BLaER1 (cell line): ENCODE results near the gene GPBP1L1.

Experiments used
- H3K27ac ChIP-seq: shearing (Covaris generic); formaldehyde crosslinking; 2 replicates; pipeline ENCODE4 v1.8.1; 2022
- H3K27me3 ChIP-seq: shearing (Covaris generic); formaldehyde crosslinking; 2 replicates; pipeline ENCODE4 v1.8.1; 2022
- H3K36me3 ChIP-seq: shearing (Covaris generic); formaldehyde crosslinking; 2 replicates; pipeline ENCODE4 v1.8.1; 2022
- H3K4me1 ChIP-seq: shearing (Covaris generic); formaldehyde crosslinking; 2 replicates; pipeline ENCODE4 v1.8.1; 2022
- H3K4me2 ChIP-seq: shearing (Covaris generic); formaldehyde crosslinking; 2 replicates; pipeline ENCODE4 v1.8.1; 2022
- H3K4me3 ChIP-seq: shearing (Covaris generic); formaldehyde crosslinking; 2 replicates; pipeline ENCODE4 v1.8.1; 2022
- H3K9ac ChIP-seq: shearing (Covaris generic); formaldehyde crosslinking; 2 replicates; pipeline ENCODE4 v1.8.1; 2022
- H3K9me3 ChIP-seq: shearing (Covaris generic); formaldehyde crosslinking; 2 replicates; pipeline ENCODE4 v1.8.1; 2022
- H4K20me1 ChIP-seq: shearing (Covaris generic); formaldehyde crosslinking; 2 replicates; pipeline ENCODE4 v1.8.1; 2022
- Cebpa-rat ChIP-seq: shearing (Covaris generic); IDR thresholded peaks from 2 replicates; pipeline ENCODE4 v1.8.1; 2022

The GPBP1L1 gene

GRCh38 chr1:45621501-45621836, 64.9 kb downstream of the GPBP1L1 start:
- Histone ChIP-seq H3K4me1 (no peaks in the 10 kb centered on the region), H3K4me2 (no peak overlapping the region), H3K36me3 (peaks cover 91% of the 10 kb centered on the region), H3K9me3 (no peaks in the 10 kb centered on the region), H3K4me3 (no peak overlapping the region), H3K27ac (no peak overlapping the region), H4K20me1 (peaks cover 60% of the 10 kb centered on the region), H3K9ac (no peak overlapping the region), H3K27me3 (no peaks in the 10 kb centered on the region)
- TF ChIP-seq Cebpa-rat = no peak

- no peak overlapping the region for H3K4me3 ChIP-seq
- H3K27me3 ChIP-seq = no peaks in the 10 kb centered on the region
- H4K20me1 ChIP-seq = peaks cover 65% of the 10 kb centered on the region
- peaks cover 91% of the 10 kb centered on the region for H3K36me3 ChIP-seq
- H3K9ac ChIP-seq = no peak overlapping the region
- no peak overlapping the region for H3K27ac ChIP-seq
- H3K4me1 ChIP-seq = no peaks in the 10 kb centered on the region; the same call in 1 of the 2 replicates
- TF ChIP-seq Cebpa-rat = no peak
- H3K4me2 ChIP-seq = no peak overlapping the region
- no peaks in the 10 kb centered on the region for H3K9me3 ChIP-seq
Observed at GRCh38 chr1:45620588-45621500, 65.5 kb downstream of the GPBP1L1 start.

- peaks cover 91% of the 10 kb centered on the region for H3K36me3 ChIP-seq
- TF ChIP-seq Cebpa-rat = no peak
- H3K4me3 ChIP-seq = no peak overlapping the region
Observed at GRCh38 chr1:45619149-45619921, 67.0 kb downstream of the GPBP1L1 start.

GRCh38 chr1:45617618-45618017, 68.7 kb downstream of the GPBP1L1 start:
- Histone ChIP-seq H3K9ac (no peak overlapping the region), H3K9me3 (no peaks in the 10 kb centered on the region), H4K20me1 (peaks cover 88% of the 10 kb centered on the region), H3K27me3 (no peaks in the 10 kb centered on the region), H3K4me2 (no peak overlapping the region), H3K4me1 (no peaks in the 10 kb centered on the region; the same call in 1 of the 2 replicates), H3K36me3 (peaks cover 92% of the 10 kb centered on the region), H3K27ac (no peak overlapping the region), H3K4me3 (no peak overlapping the region)
- no peak for TF ChIP-seq Cebpa-rat

More at GRCh38 chr1:45619149-45619921, 67.0 kb downstream of the GPBP1L1 start:
- Histone ChIP-seq H3K4me2 (no peak overlapping the region), H3K9ac (no peak overlapping the region), H3K9me3 (no peaks in the 10 kb centered on the region), H3K27ac (no peak overlapping the region), H3K27me3 (no peaks in the 10 kb centered on the region), H4K20me1 (peaks cover 76% of the 10 kb centered on the region), H3K4me1 (no peaks in the 10 kb centered on the region; the same call in 1 of the 2 replicates)

- no peak overlapping the region for H3K27ac ChIP-seq
Observed at GRCh38 chr1:45615885-45616284, 70.4 kb downstream of the GPBP1L1 start.

GRCh38 chr1:45612941-45613579, 73.3 kb downstream of the GPBP1L1 start:
- no peaks in the 10 kb centered on the region for H3K9me3 ChIP-seq
- H3K27me3 ChIP-seq = no peaks in the 10 kb centered on the region
- TF ChIP-seq Cebpa-rat = no peak
- no peak overlapping the region for H3K4me3 ChIP-seq
- peaks cover 87% of the 10 kb centered on the region for H4K20me1 ChIP-seq
- peaks cover 100% of the 10 kb centered on the region for H3K36me3 ChIP-seq
- no peak overlapping the region for H3K4me2 ChIP-seq
- H3K9ac ChIP-seq = no peak overlapping the region
- no peak overlapping the region for H3K27ac ChIP-seq
- peaks cover 9% of the 10 kb centered on the region for H3K4me1 ChIP-seq

More at GRCh38 chr1:45615885-45616284, 70.4 kb downstream of the GPBP1L1 start:
- Histone ChIP-seq H3K4me1 (no peaks in the 10 kb centered on the region; the same call in 1 of the 2 replicates), H3K4me2 (no peak overlapping the region), H3K9ac (no peak overlapping the region), H3K27me3 (no peaks in the 10 kb centered on the region), H3K9me3 (no peaks in the 10 kb centered on the region), H3K36me3 (peaks cover 100% of the 10 kb centered on the region), H4K20me1 (peaks cover 87% of the 10 kb centered on the region), H3K4me3 (no peak overlapping the region)
- no peak for TF ChIP-seq Cebpa-rat

- H3K4me3 ChIP-seq = no peak overlapping the region
- H3K27ac ChIP-seq = no peak overlapping the region
- no peaks in the 10 kb centered on the region for H3K9me3 ChIP-seq
- peaks cover 89% of the 10 kb centered on the region for H4K20me1 ChIP-seq
- no peak for TF ChIP-seq Cebpa-rat
- no peak overlapping the region for H3K4me2 ChIP-seq
- H3K4me1 ChIP-seq = peaks cover 22% of the 10 kb centered on the region
- no peak overlapping the region for H3K9ac ChIP-seq
- H3K27me3 ChIP-seq = no peaks in the 10 kb centered on the region
- H3K36me3 ChIP-seq = peaks cover 100% of the 10 kb centered on the region
Observed at GRCh38 chr1:45610589-45611226, 75.6 kb downstream of the GPBP1L1 start.

GRCh38 chr1:45608175-45609156, 77.9 kb downstream of the GPBP1L1 start:
- no peak overlapping the region for H3K4me3 ChIP-seq
- no peak for TF ChIP-seq Cebpa-rat
- peak overlapping the region; percentile 49 for H3K4me2 ChIP-seq
- H3K36me3 ChIP-seq = peaks cover 100% of the 10 kb centered on the region
- H3K9me3 ChIP-seq = no peaks in the 10 kb centered on the region
- no peaks in the 10 kb centered on the region for H3K27me3 ChIP-seq
- H3K9ac ChIP-seq = no peak overlapping the region
- H4K20me1 ChIP-seq = peaks cover 98% of the 10 kb centered on the region
- H3K27ac ChIP-seq = peak overlapping the region; percentile 35; the same call in 1 of the 2 replicates
- H3K4me1 ChIP-seq = peaks cover 22% of the 10 kb centered on the region
